CD14-positive monocyte (primary cell): ENCODE measurements around the gene DNMBP. TPM values are rescaled to one million over a fixed set of nuclear protein-coding genes. Genes with fewer than 3 reads are reported as not detected.

ENCODE experiments used
- DNase-seq, 3 donors: peaks; one replicate each; pipeline ENCODE4 v3.0.0-alpha.2; 2011 to 2022
- H2AFZ ChIP-seq: 2 replicates; pipeline ENCODE4 v1.6.0; 2012; ENCODE audit warnings: mild to moderate bottlenecking, low read depth, low read length, inconsistent platforms; ENCODE audit not compliant: insufficient read depth, poor library complexity, severe bottlenecking
- H3K27ac ChIP-seq, 2 donors: 1 replicate in 1 of 2; 2 replicates in 1 of 2; pipeline ENCODE4 v1.5.1; 2012 to 2013; ENCODE audit warnings: low read length in 2 of 2, control low read depth in 1 of 2, inconsistent platforms in 1 of 2, low read depth in 1 of 2, mild to moderate bottlenecking in 1 of 2
- H3K27me3 ChIP-seq, 2 donors: one replicate each; pipeline versions ENCODE4 v1.6.0 to v1.6.1; 2011 to 2013; ENCODE audit warnings: low read length in 2 of 2; ENCODE audit not compliant: control insufficient read depth in 2 of 2, insufficient read depth in 2 of 2
- H3K36me3 ChIP-seq, 2 donors: replicated peaks in 1 of 2; 1 replicate in 1 of 2; 2 replicates in 1 of 2; pipeline versions ENCODE4 v1.5.1 to v1.6.1; 2012 to 2013; ENCODE audit warnings: low read length in 2 of 2, control low read depth in 1 of 2, inconsistent platforms in 1 of 2, mild to moderate bottlenecking in 1 of 2; ENCODE audit not compliant: insufficient read depth in 2 of 2, control insufficient read depth in 1 of 2
- H3K4me1 ChIP-seq, 2 donors: 1 replicate in 1 of 2; 2 replicates in 1 of 2; pipeline versions ENCODE4 v1.5.1 to v1.6.1; 2012 to 2013; ENCODE audit warnings: low read length in 2 of 2, control low read depth in 1 of 2, inconsistent platforms in 1 of 2, mild to moderate bottlenecking in 1 of 2, moderate library complexity in 1 of 2; ENCODE audit not compliant: insufficient read depth in 2 of 2, control insufficient read depth in 1 of 2
- H3K4me2 ChIP-seq: replicated peaks from 2 replicates; pipeline ENCODE3; 2012; ENCODE audit warnings: low read length, moderate library complexity, mild to moderate bottlenecking; ENCODE audit not compliant: poor library complexity, severe bottlenecking; ENCODE audit errors: extremely low read depth
- H3K4me3 ChIP-seq, 3 experiments: fragments of 200-600 bp in 1 of 3; sonication (generic) in 1 of 3; replicated peaks in 1 of 3; 1 replicate in 2 of 3; 2 replicates in 1 of 3; pipeline ENCODE4 v1.5.1; 2011 to 2013; ENCODE audit warnings: low read length in 3 of 3, mild to moderate bottlenecking in 3 of 3, control low read depth in 2 of 3, low read depth in 2 of 3, inconsistent platforms in 1 of 3, moderate library complexity in 1 of 3
- H3K79me2 ChIP-seq: 2 replicates; pipeline ENCODE4 v1.6.0; 2012; ENCODE audit warnings: mild to moderate bottlenecking, control low read depth, inconsistent platforms, low read length, moderate library complexity; ENCODE audit not compliant: insufficient read depth
- H3K9ac ChIP-seq: 2 replicates; pipeline ENCODE4 v1.6.0; 2017; ENCODE audit warnings: low read length, mild to moderate bottlenecking; ENCODE audit not compliant: insufficient read depth, poor library complexity, severe bottlenecking
- H3K9me3 ChIP-seq, 2 donors: replicated peaks in 1 of 2; 1 replicate in 1 of 2; 2 replicates in 1 of 2; pipeline versions ENCODE4 v1.5.1 to v1.6.1; 2012 to 2013; ENCODE audit warnings: low read length in 2 of 2, control low read depth in 1 of 2; ENCODE audit not compliant: control insufficient read depth in 1 of 2, insufficient read depth in 1 of 2
- H4K20me1 ChIP-seq: 2 replicates; pipeline ENCODE4 v1.6.0; 2012; ENCODE audit warnings: mild to moderate bottlenecking, low read length, control low read depth, moderate library complexity; ENCODE audit not compliant: insufficient read depth
- H3K27ac Mint-ChIP-seq, 7 donors: one replicate each; pipeline ENCODE4 v1.8.0; 2020; ENCODE audit warnings: mild to moderate bottlenecking in 7 of 7, mixed read lengths in 7 of 7, moderate library complexity in 6 of 7, inconsistent platforms in 2 of 7
- H3K27me3 Mint-ChIP-seq, 3 donors: one replicate each; pipeline ENCODE4 v1.8.0; 2021 to 2022; ENCODE audit warnings: low read depth in 3 of 3, mild to moderate bottlenecking in 3 of 3, mixed read lengths in 3 of 3, moderate library complexity in 3 of 3, inconsistent platforms in 1 of 3
- H3K36me3 Mint-ChIP-seq, 2 donors: one replicate each; pipeline ENCODE4 v1.8.0; 2020; ENCODE audit warnings: mixed read lengths in 2 of 2, inconsistent platforms in 1 of 2, mild to moderate bottlenecking in 1 of 2
- H3K4me1 Mint-ChIP-seq: one replicate; pipeline ENCODE4 v1.8.0; 2020; ENCODE audit warnings: mild to moderate bottlenecking, mixed read lengths
- H3K4me3 Mint-ChIP-seq, 2 donors: one replicate each; pipeline ENCODE4 v1.8.0; 2020; ENCODE audit warnings: mild to moderate bottlenecking in 2 of 2, mixed read lengths in 2 of 2, moderate library complexity in 1 of 2
- H3K9me3 Mint-ChIP-seq, 7 donors: one replicate each; pipeline ENCODE4 v1.8.0; 2020 to 2022; ENCODE audit warnings: mixed read lengths in 7 of 7, mild to moderate bottlenecking in 6 of 7, moderate library complexity in 6 of 7, inconsistent platforms in 2 of 7
- WGBS: methylation state at CpG from one replicate; pipeline ENCODE4 v1.1.5; 2013; ENCODE audit warnings: missing lambda C conversion rate; ENCODE audit not compliant: insufficient coverage; 5-methylcytosine and 5-hydroxymethylcytosine counted together
- intact Hi-C, 2 donors: fragments of 100-400 bp; cut with micrococcal nuclease; formaldehyde crosslinking; loops; one replicate each; pipeline versions ENCODE4 v1.15.0 to v1.15.1; 2023
- polyA plus RNA-seq, 3 donors: library from polyadenylated mRNA; depleted of rRNA in 1 of 3; unstranded in 2 of 3; stranded (reverse) in 1 of 3; fragments of 300-500 nt in 2 of 3; fragments of >200 nt in 1 of 3; fragmentation: Illumina TruSeq in 2 of 3; gene quantifications; 1 replicate in 2 of 3; 2 replicates in 1 of 3; pipeline ENCODE4 v1.2.3, GENCODE V29; 2012 to 2021
- TF ChIP-seq, protein P1 (sequence below): fragments of 200-600 bp; IDR thresholded peaks from one replicate; pipeline ENCODE4 v1.8.0; 2022; ENCODE audit warnings: antibody characterized with exemption, mild to moderate bottlenecking

Gene DNMBP
- polyA plus RNA-seq, 3 donors, result 0.83 to 10.3 (median 1.2) TPM

DNA sequence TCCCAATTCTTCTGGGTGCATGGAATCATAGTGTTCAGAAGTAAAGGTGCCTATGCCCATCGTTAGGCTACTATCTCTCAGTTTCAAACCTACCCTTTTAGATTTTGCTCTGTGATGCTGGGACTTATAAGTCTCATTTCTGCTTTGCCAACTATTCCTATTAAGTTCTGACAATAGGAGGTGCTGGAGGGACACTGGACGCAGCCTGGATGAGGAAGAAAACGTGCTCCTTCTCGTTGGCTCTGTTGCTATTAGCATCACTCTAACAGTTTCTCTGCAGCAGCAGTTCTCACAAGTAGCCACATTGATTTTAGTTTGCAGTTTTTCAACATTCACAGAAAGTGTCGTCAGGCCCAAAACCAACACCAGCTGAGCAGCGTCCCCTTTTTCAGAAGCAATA is 154.9 kb downstream of the DNMBP start:
- H3K9me3 ChIP-seq, result no peaks in the 10 kb centered on the region
- H3K36me3 Mint-ChIP-seq, result no peaks in the 10 kb centered on the region
- peaks cover 0 to 3% (median 0%) of the 10 kb centered on the region in 7 donors for H3K9me3 Mint-ChIP-seq
- no peak overlapping the region for H3K27ac ChIP-seq
- no peak overlapping the region for H2AFZ ChIP-seq
- H3K4me3 Mint-ChIP-seq, result no peak overlapping the region
- H3K36me3 ChIP-seq, result no peaks in the 10 kb centered on the region
- H3K4me1 Mint-ChIP-seq, result peaks cover 6% of the 10 kb centered on the region
- H3K9ac ChIP-seq, result no peak overlapping the region
- H3K27me3 Mint-ChIP-seq, result peaks cover 0 to 4% (median 0%) of the 10 kb centered on the region in 3 donors
- TF ChIP-seq, protein P1, sequence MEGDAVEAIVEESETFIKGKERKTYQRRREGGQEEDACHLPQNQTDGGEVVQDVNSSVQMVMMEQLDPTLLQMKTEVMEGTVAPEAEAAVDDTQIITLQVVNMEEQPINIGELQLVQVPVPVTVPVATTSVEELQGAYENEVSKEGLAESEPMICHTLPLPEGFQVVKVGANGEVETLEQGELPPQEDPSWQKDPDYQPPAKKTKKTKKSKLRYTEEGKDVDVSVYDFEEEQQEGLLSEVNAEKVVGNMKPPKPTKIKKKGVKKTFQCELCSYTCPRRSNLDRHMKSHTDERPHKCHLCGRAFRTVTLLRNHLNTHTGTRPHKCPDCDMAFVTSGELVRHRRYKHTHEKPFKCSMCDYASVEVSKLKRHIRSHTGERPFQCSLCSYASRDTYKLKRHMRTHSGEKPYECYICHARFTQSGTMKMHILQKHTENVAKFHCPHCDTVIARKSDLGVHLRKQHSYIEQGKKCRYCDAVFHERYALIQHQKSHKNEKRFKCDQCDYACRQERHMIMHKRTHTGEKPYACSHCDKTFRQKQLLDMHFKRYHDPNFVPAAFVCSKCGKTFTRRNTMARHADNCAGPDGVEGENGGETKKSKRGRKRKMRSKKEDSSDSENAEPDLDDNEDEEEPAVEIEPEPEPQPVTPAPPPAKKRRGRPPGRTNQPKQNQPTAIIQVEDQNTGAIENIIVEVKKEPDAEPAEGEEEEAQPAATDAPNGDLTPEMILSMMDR, result peak; percentile 9
- no peaks in the 10 kb centered on the region for H4K20me1 ChIP-seq
- no peaks in the 10 kb centered on the region for H3K4me1 ChIP-seq
- H3K4me3 ChIP-seq, result no peak overlapping the region
- no peak overlapping the region for H3K27ac Mint-ChIP-seq
- no peak for DNase-seq
- no peak overlapping the region for H3K4me2 ChIP-seq
- peaks cover 0 to 2% of the 10 kb centered on the region in 2 donors for H3K27me3 ChIP-seq
- no CpG with 5 or more reads among the region's 6 CpGs for WGBS
- intact Hi-C loops, result no loop called here
- H3K79me2 ChIP-seq, result no peaks in the 10 kb centered on the region

GRCh38 chr10:99853655-99854054 is 156.1 kb downstream of the DNMBP start:
- Mint-ChIP-seq H3K27ac (no peak overlapping the region), H3K4me3 (no peak overlapping the region), H3K9me3 (peaks cover 0 to 3% (median 0%) of the 10 kb centered on the region in 7 donors), H3K27me3 (peaks cover 0 to 2% (median 0%) of the 10 kb centered on the region in 3 donors), H3K36me3 (no peaks in the 10 kb centered on the region), H3K4me1 (peaks cover 6% of the 10 kb centered on the region)
- H2AFZ ChIP-seq, result no peak overlapping the region
- H3K79me2 ChIP-seq, result no peaks in the 10 kb centered on the region
- H3K4me2 ChIP-seq, result no peak overlapping the region
- H3K9ac ChIP-seq, result no peak overlapping the region
- H3K27ac ChIP-seq, result no peak overlapping the region
- H4K20me1 ChIP-seq, result no peaks in the 10 kb centered on the region
- no peaks in the 10 kb centered on the region for H3K36me3 ChIP-seq
- intact Hi-C loops, result no loop called here
- H3K9me3 ChIP-seq, result no peaks in the 10 kb centered on the region
- WGBS, result 80% methylated on average over 1 of the region's 3 CpGs
- no peaks in the 10 kb centered on the region for H3K27me3 ChIP-seq
- no peak overlapping the region for H3K4me3 ChIP-seq
- no peaks in the 10 kb centered on the region for H3K4me1 ChIP-seq
- DNase-seq, result no peak
- TF ChIP-seq, protein P1, result no peak
